Neural progenitor cell (in vitro differentiated cells): Measurements from ENCODE around the gene PHACTR2. TPM values are rescaled to one million over a fixed set of nuclear protein-coding genes. Genes with fewer than 3 reads are reported as not detected.

Experiments used
- DNase-seq: peaks from one replicate; pipeline ENCODE4 v3.0.0-alpha.2; 2016; ENCODE audit warnings: low spot score
- H2AFZ ChIP-seq: fragments of 200-600 bp; sonication (generic); replicated peaks from 2 replicates; pipeline ENCODE4 v1.6.1; 2016; ENCODE audit warnings: antibody characterized with exemption
- H3F3A ChIP-seq: fragments of 200-600 bp; sonication (generic); 2 replicates; pipeline ENCODE4 v1.6.1; 2016; ENCODE audit warnings: antibody characterized with exemption, low read depth
- H3K27ac ChIP-seq: fragments of 200-600 bp; sonication (generic); 2 replicates; pipeline ENCODE4 v1.5.1; 2016; ENCODE audit warnings: mild to moderate bottlenecking
- H3K27me3 ChIP-seq: fragments of 200-600 bp; sonication (generic); 2 replicates; pipeline ENCODE4 v1.6.1; 2016; ENCODE audit warnings: mild to moderate bottlenecking, moderate library complexity
- H3K36me3 ChIP-seq: fragments of 200-600 bp; sonication (generic); 2 replicates; pipeline ENCODE4 v1.5.1; 2016
- H3K4me1 ChIP-seq: fragments of 200-600 bp; sonication (generic); 2 replicates; pipeline ENCODE4 v1.6.1; 2016; ENCODE audit warnings: mixed run types
- H3K4me2 ChIP-seq: fragments of 200-600 bp; sonication (generic); 2 replicates; pipeline ENCODE4 v1.6.1; 2016
- H3K4me3 ChIP-seq: fragments of 200-600 bp; sonication (generic); 2 replicates; pipeline ENCODE4 v1.5.1; 2016
- H3K79me2 ChIP-seq: fragments of 200-600 bp; sonication (generic); 2 replicates; pipeline ENCODE4 v1.6.1; 2016; ENCODE audit warnings: low read depth
- H3K9ac ChIP-seq: fragments of 200-600 bp; sonication (generic); 2 replicates; pipeline ENCODE4 v1.6.1; 2016
- H3K9me3 ChIP-seq: fragments of 200-600 bp; sonication (generic); 2 replicates; pipeline ENCODE4 v1.5.1; 2016; ENCODE audit warnings: low read depth
- H4K20me1 ChIP-seq: fragments of 200-600 bp; sonication (generic); 2 replicates; pipeline ENCODE4 v1.6.1; 2016; ENCODE audit warnings: low read depth
- H3K27ac Mint-ChIP-seq: 3 replicates; pipeline ENCODE4 v1.8.0; 2021; ENCODE audit warnings: mixed read lengths
- H3K27me3 Mint-ChIP-seq: 2 replicates; pipeline ENCODE4 v1.8.0; 2022; ENCODE audit warnings: low read depth, mild to moderate bottlenecking, inconsistent platforms, moderate library complexity, mixed read lengths; ENCODE audit not compliant: insufficient read depth
- H3K36me3 Mint-ChIP-seq: 3 replicates; pipeline ENCODE4 v1.8.0; 2021; ENCODE audit warnings: mixed read lengths
- H3K4me1 Mint-ChIP-seq: 3 replicates; pipeline ENCODE4 v1.8.0; 2021; ENCODE audit warnings: mixed read lengths
- H3K4me3 Mint-ChIP-seq: 3 replicates; pipeline ENCODE4 v1.8.0; 2021; ENCODE audit warnings: mild to moderate bottlenecking, moderate library complexity, mixed read lengths
- H3K9me3 Mint-ChIP-seq: 3 replicates; pipeline ENCODE4 v1.8.0; 2020; ENCODE audit warnings: mixed read lengths
- EZH2 ChIP-seq: fragments of 200-600 bp; sonication (generic); IDR thresholded peaks from 2 replicates; pipeline ENCODE4 v1.6.1; 2017; ENCODE audit warnings: antibody characterized with exemption, mild to moderate bottlenecking, moderate library complexity
- EZH2phosphoT487 ChIP-seq: fragments of 200-600 bp; sonication (generic); IDR thresholded peaks from 2 replicates; pipeline ENCODE4 v1.6.1; 2017; ENCODE audit warnings: antibody characterized with exemption
- total RNA-seq: library from RNA; depleted of rRNA; stranded (reverse); fragments of >200 nt; gene quantifications from 2 replicates; pipeline ENCODE4 v1.2.3, GENCODE V29; 2015; ENCODE audit warnings: low replicate concordance
- TF ChIP-seq, protein P1 (sequence below): fragments of 200-600 bp; sonication (generic); IDR thresholded peaks from 2 replicates; pipeline ENCODE4 v1.5.1; 2017; ENCODE audit warnings: antibody characterized with exemption, mild to moderate bottlenecking

Gene PHACTR2
- total RNA-seq, 1 donor from 2014 or later: 45.4 TPM

DNA sequence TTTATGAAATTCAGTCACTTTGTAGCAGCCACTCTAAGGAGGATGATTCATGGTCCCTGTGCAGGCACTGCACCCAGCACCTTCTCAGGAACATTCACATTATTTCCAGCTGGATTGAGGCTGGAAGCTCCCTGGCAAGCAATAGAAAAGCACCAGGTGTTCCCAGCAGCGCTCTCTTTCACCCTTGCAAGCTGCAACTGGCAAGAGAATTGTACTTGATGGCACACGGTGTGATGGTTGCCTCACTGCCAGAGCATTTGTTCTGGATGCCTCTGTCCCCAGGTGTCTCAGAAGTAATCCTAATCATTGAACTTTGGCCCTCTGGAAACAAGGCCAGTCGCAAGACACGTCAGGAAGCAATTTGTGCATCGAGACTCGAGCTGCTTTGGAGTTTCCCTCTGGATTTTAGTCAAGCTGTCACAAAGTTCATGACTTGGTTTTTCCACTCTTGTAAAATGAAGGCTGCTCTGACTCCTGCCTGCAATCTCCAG is 24.9 kb upstream of the PHACTR2 start:
- Histone ChIP-seq H2AFZ (no peak overlapping the region), H3K27ac (no peak overlapping the region)
- TF ChIP-seq EZH2phosphoT487 (no peak), EZH2 (no peak)
- TF ChIP-seq, protein P1, sequence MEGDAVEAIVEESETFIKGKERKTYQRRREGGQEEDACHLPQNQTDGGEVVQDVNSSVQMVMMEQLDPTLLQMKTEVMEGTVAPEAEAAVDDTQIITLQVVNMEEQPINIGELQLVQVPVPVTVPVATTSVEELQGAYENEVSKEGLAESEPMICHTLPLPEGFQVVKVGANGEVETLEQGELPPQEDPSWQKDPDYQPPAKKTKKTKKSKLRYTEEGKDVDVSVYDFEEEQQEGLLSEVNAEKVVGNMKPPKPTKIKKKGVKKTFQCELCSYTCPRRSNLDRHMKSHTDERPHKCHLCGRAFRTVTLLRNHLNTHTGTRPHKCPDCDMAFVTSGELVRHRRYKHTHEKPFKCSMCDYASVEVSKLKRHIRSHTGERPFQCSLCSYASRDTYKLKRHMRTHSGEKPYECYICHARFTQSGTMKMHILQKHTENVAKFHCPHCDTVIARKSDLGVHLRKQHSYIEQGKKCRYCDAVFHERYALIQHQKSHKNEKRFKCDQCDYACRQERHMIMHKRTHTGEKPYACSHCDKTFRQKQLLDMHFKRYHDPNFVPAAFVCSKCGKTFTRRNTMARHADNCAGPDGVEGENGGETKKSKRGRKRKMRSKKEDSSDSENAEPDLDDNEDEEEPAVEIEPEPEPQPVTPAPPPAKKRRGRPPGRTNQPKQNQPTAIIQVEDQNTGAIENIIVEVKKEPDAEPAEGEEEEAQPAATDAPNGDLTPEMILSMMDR: no peak

DNA sequence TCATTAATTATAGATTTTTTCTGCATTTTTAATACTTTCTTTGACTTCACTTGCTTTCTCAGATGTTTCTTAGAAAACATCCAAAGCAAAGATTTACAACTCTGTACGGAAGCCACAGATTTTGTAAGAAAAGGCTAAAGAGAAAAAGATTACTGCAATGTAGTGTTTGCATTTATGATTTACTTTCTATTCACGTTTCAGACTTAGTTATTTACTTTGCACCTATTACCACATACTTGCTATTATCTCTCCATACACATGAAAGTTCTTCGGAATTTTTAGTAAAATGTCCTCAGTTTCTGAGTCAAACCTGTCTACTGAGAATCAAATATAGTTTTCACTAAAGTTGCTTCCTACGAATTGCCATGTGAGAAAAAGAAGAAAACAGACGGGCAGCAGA is 22.2 kb upstream of the PHACTR2 start:
- DNase-seq: no peak
- Histone ChIP-seq H3K27me3 (no peaks in the 10 kb centered on the region), H3F3A (no peaks in the 10 kb centered on the region), H3K79me2 (no peaks in the 10 kb centered on the region), H3K27ac (no peak overlapping the region), H4K20me1 (no peaks in the 10 kb centered on the region), H3K4me3 (no peak overlapping the region), H3K36me3 (no peaks in the 10 kb centered on the region), H2AFZ (no peak overlapping the region), H3K9ac (no peak overlapping the region), H3K4me2 (no peak overlapping the region), H3K9me3 (no peaks in the 10 kb centered on the region), H3K4me1 (peaks cover 9% of the 10 kb centered on the region)
- peaks cover 5% of the 10 kb centered on the region for H3K4me1 Mint-ChIP-seq
- H3K36me3 Mint-ChIP-seq: peaks cover 7% of the 10 kb centered on the region
- H3K9me3 Mint-ChIP-seq: peaks cover 19% of the 10 kb centered on the region
- TF ChIP-seq, protein P1: no peak
- TF ChIP-seq EZH2 (no peak), EZH2phosphoT487 (no peak)
- no peak overlapping the region for H3K4me3 Mint-ChIP-seq
- no peak overlapping the region for H3K27ac Mint-ChIP-seq
- H3K27me3 Mint-ChIP-seq: peaks cover 7% of the 10 kb centered on the region

More for the DNA sequence above, 24.9 kb upstream of the PHACTR2 start:
- Histone ChIP-seq H3K9ac (no peak overlapping the region), H3K4me2 (no peak overlapping the region), H4K20me1 (no peaks in the 10 kb centered on the region), H3K4me1 (peaks cover 9% of the 10 kb centered on the region), H3K27me3 (no peaks in the 10 kb centered on the region), H3F3A (no peaks in the 10 kb centered on the region), H3K4me3 (no peak overlapping the region), H3K79me2 (no peaks in the 10 kb centered on the region), H3K36me3 (no peaks in the 10 kb centered on the region), H3K9me3 (no peaks in the 10 kb centered on the region)
- no peak for DNase-seq
- Mint-ChIP-seq H3K27me3 (peaks cover 7% of the 10 kb centered on the region), H3K27ac (no peak overlapping the region), H3K4me1 (peaks cover 5% of the 10 kb centered on the region), H3K36me3 (peaks cover 2% of the 10 kb centered on the region), H3K4me3 (no peak overlapping the region), H3K9me3 (peaks cover 10% of the 10 kb centered on the region)

- TF ChIP-seq, protein P1: no peak
- no peak for TF ChIP-seq EZH2
- TF ChIP-seq EZH2phosphoT487: no peak
- H3K4me2 ChIP-seq: no peak overlapping the region
Observed at GRCh38 chr6:143656026-143656425, 21.7 kb upstream of the PHACTR2 start.

More at GRCh38 chr6:143656026-143656425, 21.7 kb upstream of the PHACTR2 start:
- Histone ChIP-seq H3K27ac (no peak overlapping the region), H3K27me3 (no peaks in the 10 kb centered on the region), H3F3A (no peaks in the 10 kb centered on the region), H3K79me2 (no peaks in the 10 kb centered on the region), H3K4me1 (peaks cover 9% of the 10 kb centered on the region), H2AFZ (no peak overlapping the region), H3K36me3 (no peaks in the 10 kb centered on the region), H3K9ac (no peak overlapping the region), H3K9me3 (no peaks in the 10 kb centered on the region), H3K4me3 (no peak overlapping the region), H4K20me1 (no peaks in the 10 kb centered on the region)
- Mint-ChIP-seq H3K27me3 (peaks cover 7% of the 10 kb centered on the region), H3K27ac (no peak overlapping the region), H3K36me3 (peaks cover 7% of the 10 kb centered on the region), H3K9me3 (peaks cover 19% of the 10 kb centered on the region), H3K4me3 (no peak overlapping the region), H3K4me1 (peaks cover 5% of the 10 kb centered on the region)
- no peak for DNase-seq
